Measurements from ENCODE around the gene NT5C3A.

Gene NT5C3A

GRCh38 chr7:33075818-33076518, 13.4 kb upstream of the NT5C3A start:
- DNase-seq (ENCODE audit: low read depth): no peak

GRCh38 chr7:33073243-33073642, 10.7 kb upstream of the NT5C3A start:
- no peak for DNase-seq (ENCODE audit: low read depth)

GRCh38 chr7:33072471-33072870, 9.9 kb upstream of the NT5C3A start:
- no peak for DNase-seq (ENCODE audit: low read depth)

GRCh38 chr7:33070831-33071230, 8.3 kb upstream of the NT5C3A start:
- no peak for DNase-seq (ENCODE audit: low read depth)

GRCh38 chr7:33070277-33070676, 7.7 kb upstream of the NT5C3A start:
- DNase-seq (ENCODE audit: low read depth): no peak

GRCh38 chr7:33067921-33068320, 5.3 kb upstream of the NT5C3A start:
- DNase-seq (ENCODE audit: low read depth): no peak

- DNase-seq (ENCODE audit: low read depth): no peak
Observed at GRCh38 chr7:33066771-33067170, 4.2 kb upstream of the NT5C3A start.

GRCh38 chr7:33065981-33066380, 3.4 kb upstream of the NT5C3A start:
- no peak for DNase-seq (ENCODE audit: low read depth)

- peak; percentile 89 for DNase-seq (ENCODE audit: low read depth)
Observed at GRCh38 chr7:33062782-33063443, 337 bp upstream of the NT5C3A start.

GRCh38 chr7:33061282-33061937, 1.2 kb downstream of the NT5C3A start:
- DNase-seq (ENCODE audit: low read depth): no peak

GRCh38 chr7:33059635-33060034, 2.9 kb downstream of the NT5C3A start:
- DNase-seq (ENCODE audit: low read depth): no peak

- DNase-seq (ENCODE audit: low read depth): no peak
Observed at GRCh38 chr7:33055158-33055557, 7.4 kb downstream of the NT5C3A start.

GRCh38 chr7:33054261-33054964, 8.2 kb downstream of the NT5C3A start:
- DNase-seq (ENCODE audit: low read depth): no peak

- no peak for DNase-seq (ENCODE audit: low read depth)
Observed at GRCh38 chr7:33053721-33054120, 8.9 kb downstream of the NT5C3A start.

GRCh38 chr7:33050535-33051318, 11.8 kb downstream of the NT5C3A start:
- peak; percentile 32 for DNase-seq (ENCODE audit: low read depth)

GRCh38 chr7:33048704-33049103, 13.9 kb downstream of the NT5C3A start:
- no peak for DNase-seq (ENCODE audit: low read depth)

GRCh38 chr7:33048257-33048656, 14.3 kb downstream of the NT5C3A start:
- DNase-seq (ENCODE audit: low read depth): no peak

GRCh38 chr7:33044986-33045385, 17.6 kb downstream of the NT5C3A start:
- no peak for DNase-seq (ENCODE audit: low read depth)

GRCh38 chr7:33044401-33044718, 18.2 kb downstream of the NT5C3A start:
- DNase-seq (ENCODE audit: low read depth): no peak

GRCh38 chr7:33043501-33044400, 18.8 kb downstream of the NT5C3A start:
- no peak for DNase-seq (ENCODE audit: low read depth)
